CD14-positive monocyte (primary cell): ENCODE measurements around the gene OSBPL2. TPM values are rescaled to one million over a fixed set of nuclear protein-coding genes. Genes with fewer than 3 reads are reported as not detected.

Source experiments
- DNase-seq, 3 donors: peaks; one replicate each; pipeline ENCODE4 v3.0.0-alpha.2; 2011 to 2022
- H2AFZ ChIP-seq: 2 replicates; pipeline ENCODE4 v1.6.0; 2012; ENCODE audit warnings: mild to moderate bottlenecking, low read depth, low read length, inconsistent platforms; ENCODE audit not compliant: insufficient read depth, poor library complexity, severe bottlenecking
- H3K27ac ChIP-seq, 2 donors: 1 replicate in 1 of 2; 2 replicates in 1 of 2; pipeline ENCODE4 v1.5.1; 2012 to 2013; ENCODE audit warnings: low read length in 2 of 2, control low read depth in 1 of 2, inconsistent platforms in 1 of 2, low read depth in 1 of 2, mild to moderate bottlenecking in 1 of 2
- H3K27me3 ChIP-seq, 2 donors: one replicate each; pipeline versions ENCODE4 v1.6.0 to v1.6.1; 2011 to 2013; ENCODE audit warnings: low read length in 2 of 2; ENCODE audit not compliant: control insufficient read depth in 2 of 2, insufficient read depth in 2 of 2
- H3K36me3 ChIP-seq, 2 donors: replicated peaks in 1 of 2; 1 replicate in 1 of 2; 2 replicates in 1 of 2; pipeline versions ENCODE4 v1.5.1 to v1.6.1; 2012 to 2013; ENCODE audit warnings: low read length in 2 of 2, control low read depth in 1 of 2, inconsistent platforms in 1 of 2, mild to moderate bottlenecking in 1 of 2; ENCODE audit not compliant: insufficient read depth in 2 of 2, control insufficient read depth in 1 of 2
- H3K4me1 ChIP-seq, 2 donors: 1 replicate in 1 of 2; 2 replicates in 1 of 2; pipeline versions ENCODE4 v1.5.1 to v1.6.1; 2012 to 2013; ENCODE audit warnings: low read length in 2 of 2, control low read depth in 1 of 2, inconsistent platforms in 1 of 2, mild to moderate bottlenecking in 1 of 2, moderate library complexity in 1 of 2; ENCODE audit not compliant: insufficient read depth in 2 of 2, control insufficient read depth in 1 of 2
- H3K4me2 ChIP-seq: replicated peaks from 2 replicates; pipeline ENCODE3; 2012; ENCODE audit warnings: low read length, moderate library complexity, mild to moderate bottlenecking; ENCODE audit not compliant: poor library complexity, severe bottlenecking; ENCODE audit errors: extremely low read depth
- H3K4me3 ChIP-seq, 3 experiments: fragments of 200-600 bp in 1 of 3; sonication (generic) in 1 of 3; replicated peaks in 1 of 3; 1 replicate in 2 of 3; 2 replicates in 1 of 3; pipeline ENCODE4 v1.5.1; 2011 to 2013; ENCODE audit warnings: low read length in 3 of 3, mild to moderate bottlenecking in 3 of 3, control low read depth in 2 of 3, low read depth in 2 of 3, inconsistent platforms in 1 of 3, moderate library complexity in 1 of 3
- H3K79me2 ChIP-seq: 2 replicates; pipeline ENCODE4 v1.6.0; 2012; ENCODE audit warnings: mild to moderate bottlenecking, control low read depth, inconsistent platforms, low read length, moderate library complexity; ENCODE audit not compliant: insufficient read depth
- H3K9ac ChIP-seq: 2 replicates; pipeline ENCODE4 v1.6.0; 2017; ENCODE audit warnings: low read length, mild to moderate bottlenecking; ENCODE audit not compliant: insufficient read depth, poor library complexity, severe bottlenecking
- H3K9me3 ChIP-seq, 2 donors: replicated peaks in 1 of 2; 1 replicate in 1 of 2; 2 replicates in 1 of 2; pipeline versions ENCODE4 v1.5.1 to v1.6.1; 2012 to 2013; ENCODE audit warnings: low read length in 2 of 2, control low read depth in 1 of 2; ENCODE audit not compliant: control insufficient read depth in 1 of 2, insufficient read depth in 1 of 2
- H4K20me1 ChIP-seq: 2 replicates; pipeline ENCODE4 v1.6.0; 2012; ENCODE audit warnings: mild to moderate bottlenecking, low read length, control low read depth, moderate library complexity; ENCODE audit not compliant: insufficient read depth
- H3K27ac Mint-ChIP-seq, 7 donors: one replicate each; pipeline ENCODE4 v1.8.0; 2020; ENCODE audit warnings: mild to moderate bottlenecking in 7 of 7, mixed read lengths in 7 of 7, moderate library complexity in 6 of 7, inconsistent platforms in 2 of 7
- H3K27me3 Mint-ChIP-seq, 3 donors: one replicate each; pipeline ENCODE4 v1.8.0; 2021 to 2022; ENCODE audit warnings: low read depth in 3 of 3, mild to moderate bottlenecking in 3 of 3, mixed read lengths in 3 of 3, moderate library complexity in 3 of 3, inconsistent platforms in 1 of 3
- H3K36me3 Mint-ChIP-seq, 2 donors: one replicate each; pipeline ENCODE4 v1.8.0; 2020; ENCODE audit warnings: mixed read lengths in 2 of 2, inconsistent platforms in 1 of 2, mild to moderate bottlenecking in 1 of 2
- H3K4me1 Mint-ChIP-seq: one replicate; pipeline ENCODE4 v1.8.0; 2020; ENCODE audit warnings: mild to moderate bottlenecking, mixed read lengths
- H3K4me3 Mint-ChIP-seq, 2 donors: one replicate each; pipeline ENCODE4 v1.8.0; 2020; ENCODE audit warnings: mild to moderate bottlenecking in 2 of 2, mixed read lengths in 2 of 2, moderate library complexity in 1 of 2
- H3K9me3 Mint-ChIP-seq, 7 donors: one replicate each; pipeline ENCODE4 v1.8.0; 2020 to 2022; ENCODE audit warnings: mixed read lengths in 7 of 7, mild to moderate bottlenecking in 6 of 7, moderate library complexity in 6 of 7, inconsistent platforms in 2 of 7
- WGBS: methylation state at CpG from one replicate; pipeline ENCODE4 v1.1.5; 2013; ENCODE audit warnings: missing lambda C conversion rate; ENCODE audit not compliant: insufficient coverage; 5-methylcytosine and 5-hydroxymethylcytosine counted together
- intact Hi-C, 2 donors: fragments of 100-400 bp; cut with micrococcal nuclease; formaldehyde crosslinking; loops; one replicate each; pipeline versions ENCODE4 v1.15.0 to v1.15.1; 2023
- polyA plus RNA-seq, 3 donors: library from polyadenylated mRNA; depleted of rRNA in 1 of 3; unstranded in 2 of 3; stranded (reverse) in 1 of 3; fragments of 300-500 nt in 2 of 3; fragments of >200 nt in 1 of 3; fragmentation: Illumina TruSeq in 2 of 3; gene quantifications; 1 replicate in 2 of 3; 2 replicates in 1 of 3; pipeline ENCODE4 v1.2.3, GENCODE V29; 2012 to 2021
- TF ChIP-seq, protein P1 (sequence below): fragments of 200-600 bp; IDR thresholded peaks from one replicate; pipeline ENCODE4 v1.8.0; 2022; ENCODE audit warnings: antibody characterized with exemption, mild to moderate bottlenecking

Gene OSBPL2
- polyA plus RNA-seq, 3 donors: 12.9 to 29.1 (median 17.9) TPM

DNA sequence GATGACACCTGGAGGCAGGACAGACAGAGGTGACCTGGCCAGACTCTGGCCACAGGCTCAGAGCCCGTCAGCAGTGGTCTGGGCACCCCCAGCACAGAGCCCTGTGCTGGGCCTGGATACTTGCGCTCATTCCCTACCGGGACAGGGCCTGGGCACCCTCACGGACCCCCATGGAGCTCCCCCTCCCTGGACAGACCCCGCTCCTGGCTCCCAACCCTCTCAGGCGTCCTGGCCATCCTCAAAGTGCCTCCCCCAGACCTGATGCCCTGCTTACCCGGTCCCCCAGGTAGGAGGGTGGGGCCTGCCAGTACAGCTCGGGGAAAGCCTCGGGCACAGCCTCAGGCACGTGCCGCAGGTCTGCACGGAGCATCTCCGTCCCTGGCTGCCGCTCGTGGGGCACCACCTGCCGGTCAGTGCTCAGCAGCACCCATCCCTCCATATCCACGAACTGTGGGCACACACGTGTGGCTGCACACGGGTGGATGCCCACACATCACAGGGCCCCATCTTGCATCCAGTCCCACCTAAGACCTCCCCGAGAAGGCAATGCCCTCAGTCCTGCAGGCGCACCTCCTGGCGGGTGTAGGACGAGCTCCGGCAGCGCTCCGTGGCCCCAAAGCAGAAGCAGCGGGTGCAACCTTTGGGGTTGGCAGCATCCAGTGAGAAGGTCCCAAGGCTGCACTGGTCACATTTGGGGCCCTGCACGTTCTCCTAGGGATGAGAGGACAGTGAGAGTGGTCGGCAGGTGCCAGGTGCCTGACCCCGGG is 88.8 kb downstream of the OSBPL2 start:
- Histone ChIP-seq H2AFZ (no peak overlapping the region), H3K4me1 (no peaks in the 10 kb centered on the region), H3K4me3 (no peak overlapping the region), H3K79me2 (no peaks in the 10 kb centered on the region), H3K27ac (no peak overlapping the region), H3K27me3 (no peaks in the 10 kb centered on the region), H3K9me3 (no peaks in the 10 kb centered on the region), H3K9ac (no peak overlapping the region), H4K20me1 (no peaks in the 10 kb centered on the region), H3K36me3 (no peaks in the 10 kb centered on the region), H3K4me2 (no peak overlapping the region)
- no peaks in the 10 kb centered on the region for H3K36me3 Mint-ChIP-seq
- H3K9me3 Mint-ChIP-seq: peaks cover 0 to 3% (median 0%) of the 10 kb centered on the region in 7 donors
- no peak overlapping the region for H3K27ac Mint-ChIP-seq
- DNase-seq: no peak
- no peaks in the 10 kb centered on the region for H3K4me1 Mint-ChIP-seq
- WGBS: 88% methylated on average over 29 of the region's 30 CpGs
- TF ChIP-seq, protein P1, sequence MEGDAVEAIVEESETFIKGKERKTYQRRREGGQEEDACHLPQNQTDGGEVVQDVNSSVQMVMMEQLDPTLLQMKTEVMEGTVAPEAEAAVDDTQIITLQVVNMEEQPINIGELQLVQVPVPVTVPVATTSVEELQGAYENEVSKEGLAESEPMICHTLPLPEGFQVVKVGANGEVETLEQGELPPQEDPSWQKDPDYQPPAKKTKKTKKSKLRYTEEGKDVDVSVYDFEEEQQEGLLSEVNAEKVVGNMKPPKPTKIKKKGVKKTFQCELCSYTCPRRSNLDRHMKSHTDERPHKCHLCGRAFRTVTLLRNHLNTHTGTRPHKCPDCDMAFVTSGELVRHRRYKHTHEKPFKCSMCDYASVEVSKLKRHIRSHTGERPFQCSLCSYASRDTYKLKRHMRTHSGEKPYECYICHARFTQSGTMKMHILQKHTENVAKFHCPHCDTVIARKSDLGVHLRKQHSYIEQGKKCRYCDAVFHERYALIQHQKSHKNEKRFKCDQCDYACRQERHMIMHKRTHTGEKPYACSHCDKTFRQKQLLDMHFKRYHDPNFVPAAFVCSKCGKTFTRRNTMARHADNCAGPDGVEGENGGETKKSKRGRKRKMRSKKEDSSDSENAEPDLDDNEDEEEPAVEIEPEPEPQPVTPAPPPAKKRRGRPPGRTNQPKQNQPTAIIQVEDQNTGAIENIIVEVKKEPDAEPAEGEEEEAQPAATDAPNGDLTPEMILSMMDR: no peak
- intact Hi-C loops: no loop called here
- peaks cover 0 to 3% (median 2%) of the 10 kb centered on the region in 3 donors for H3K27me3 Mint-ChIP-seq
- no peak overlapping the region for H3K4me3 Mint-ChIP-seq

DNA sequence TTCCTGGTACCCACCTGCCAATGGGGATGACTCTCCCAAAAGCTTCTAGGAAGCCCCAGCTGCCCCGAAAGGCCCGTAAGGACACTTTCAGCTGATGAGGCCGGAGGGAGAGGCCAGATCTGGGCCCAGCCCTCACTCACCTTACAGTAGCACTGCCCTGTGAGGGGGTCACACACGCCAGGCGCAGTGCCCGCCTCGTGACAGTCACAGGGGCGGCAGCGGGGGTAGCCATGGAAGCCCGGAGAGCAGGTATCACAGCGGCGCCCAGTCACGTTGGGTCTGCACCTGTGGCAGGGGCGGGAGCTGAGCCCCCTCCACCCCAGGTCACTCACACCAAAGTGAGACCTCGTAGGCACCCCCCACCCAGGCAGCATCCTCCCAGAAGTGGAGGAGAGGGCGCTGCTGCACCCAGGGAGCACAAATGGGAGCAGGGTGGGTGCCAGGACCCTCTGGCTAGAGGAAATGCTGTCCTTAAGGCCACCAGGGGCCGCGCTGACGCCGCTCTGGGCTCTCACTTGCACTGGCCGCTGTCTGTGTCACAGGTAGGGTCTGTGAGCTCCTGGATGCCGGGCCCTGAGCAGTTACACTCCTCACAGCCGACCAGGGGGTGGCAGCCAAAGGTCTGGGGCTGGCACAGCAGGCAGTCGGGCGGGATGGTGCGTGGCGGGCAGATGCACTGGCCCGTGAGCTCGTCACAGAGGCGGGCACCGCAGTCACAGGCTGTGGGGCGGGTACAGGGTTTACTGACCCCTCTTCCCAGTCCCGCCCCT is 89.6 kb downstream of the OSBPL2 start:
- Histone ChIP-seq H3K79me2 (no peaks in the 10 kb centered on the region), H4K20me1 (no peaks in the 10 kb centered on the region), H3K27me3 (no peaks in the 10 kb centered on the region), H3K9me3 (no peaks in the 10 kb centered on the region), H3K9ac (no peak overlapping the region), H3K4me3 (no peak overlapping the region), H3K4me2 (no peak overlapping the region), H2AFZ (no peak overlapping the region), H3K27ac (no peak overlapping the region), H3K4me1 (no peaks in the 10 kb centered on the region), H3K36me3 (no peaks in the 10 kb centered on the region)
- TF ChIP-seq, protein P1: no peak
- 86% methylated on average over 17 of the region's 33 CpGs for WGBS
- peaks cover 0 to 3% (median 2%) of the 10 kb centered on the region in 3 donors for H3K27me3 Mint-ChIP-seq
- H3K36me3 Mint-ChIP-seq: no peaks in the 10 kb centered on the region
- H3K4me1 Mint-ChIP-seq: no peaks in the 10 kb centered on the region
- intact Hi-C loops: no loop called here
- peaks cover 0 to 3% (median 0%) of the 10 kb centered on the region in 7 donors for H3K9me3 Mint-ChIP-seq
- peak overlapping the region in 1 of 7 donors; percentile 61 for H3K27ac Mint-ChIP-seq
- no peak overlapping the region for H3K4me3 Mint-ChIP-seq
- DNase-seq: no peak
